HUES6 (cell line): Measurements from ENCODE around the gene CAP2.

ENCODE experiments used
- H3K27ac ChIP-seq: 2 replicates; pipeline ENCODE4 v1.7.0; 2013; ENCODE audit warnings: low read depth, mild to moderate bottlenecking, low read length, inconsistent platforms
- H3K27me3 ChIP-seq: 2 replicates; pipeline ENCODE4 v1.6.1; 2013; ENCODE audit warnings: low read length; ENCODE audit not compliant: control insufficient read depth, insufficient read depth
- H3K36me3 ChIP-seq: 2 replicates; pipeline ENCODE4 v1.6.1; 2013; ENCODE audit warnings: low read length; ENCODE audit not compliant: control insufficient read depth, insufficient read depth
- H3K4me1 ChIP-seq: 2 replicates; pipeline ENCODE4 v1.6.1; 2013; ENCODE audit warnings: low read length; ENCODE audit not compliant: control insufficient read depth, insufficient read depth
- H3K4me3 ChIP-seq: 2 replicates; pipeline ENCODE4 v1.5.1; 2013; ENCODE audit warnings: low read depth, low read length
- H3K9ac ChIP-seq: one replicate; pipeline ENCODE4 v1.6.1; 2013; ENCODE audit warnings: mild to moderate bottlenecking, low read length
- H3K9me3 ChIP-seq: 2 replicates; pipeline ENCODE4 v1.6.1; 2013; ENCODE audit warnings: low read depth, low read length; ENCODE audit not compliant: control insufficient read depth, insufficient read depth

CAP2 gene

GRCh38 chr6:17392978-17393891 is at the start of gene CAP2:
TSS of gene CAP2 (plus strand) at chr6:17393595. CDS start at chr6:17421556, 27,961 bp downstream.
- H3K4me3 ChIP-seq: peak within 1 kb of the TSS; percentile 82
- peak within 1 kb of the TSS; percentile 82 for H3K9ac ChIP-seq
- peaks cover 9% of the 10 kb centered on the region; the same call in 1 of the 2 replicates for H3K36me3 ChIP-seq
- H3K27me3 ChIP-seq: no peaks in the 10 kb centered on the region
- H3K4me1 ChIP-seq: peaks cover 9% of the 10 kb centered on the region; the same call in 1 of the 2 replicates
- H3K27ac ChIP-seq: peak within 1 kb of the TSS; percentile 80
- H3K9me3 ChIP-seq: peaks cover 6% of the 10 kb centered on the region; the same call in 1 of the 2 replicates

GRCh38 chr6:17347012-17347411 is 46.4 kb upstream of the CAP2 start:
- Histone ChIP-seq H3K27me3 (no peaks in the 10 kb centered on the region), H3K9me3 (no peaks in the 10 kb centered on the region), H3K4me3 (no peak overlapping the region)

GRCh38 chr6:17349427-17349826 is 44.0 kb upstream of the CAP2 start:
- Histone ChIP-seq H3K4me1 (no peaks in the 10 kb centered on the region), H3K36me3 (no peaks in the 10 kb centered on the region), H3K9ac (no peak overlapping the region), H3K4me3 (no peak overlapping the region), H3K27me3 (no peaks in the 10 kb centered on the region), H3K9me3 (no peaks in the 10 kb centered on the region), H3K27ac (no peak overlapping the region)

More at GRCh38 chr6:17347012-17347411, 46.4 kb upstream of the CAP2 start:
- Histone ChIP-seq H3K9ac (no peak overlapping the region), H3K27ac (no peak overlapping the region), H3K36me3 (no peaks in the 10 kb centered on the region), H3K4me1 (no peaks in the 10 kb centered on the region)

- Histone ChIP-seq H3K36me3 (no peaks in the 10 kb centered on the region), H3K27me3 (no peaks in the 10 kb centered on the region), H3K27ac (no peak overlapping the region), H3K4me1 (no peaks in the 10 kb centered on the region), H3K9ac (no peak overlapping the region), H3K4me3 (no peak overlapping the region), H3K9me3 (no peaks in the 10 kb centered on the region)
These were observed 41.1 kb upstream of the CAP2 start for GRCh38 chr6:17352302-17352701.

GRCh38 chr6:17353440-17354175 is 39.8 kb upstream of the CAP2 start:
- Histone ChIP-seq H3K27me3 (no peaks in the 10 kb centered on the region), H3K9ac (no peak overlapping the region), H3K36me3 (no peaks in the 10 kb centered on the region), H3K27ac (no peak overlapping the region), H3K4me1 (no peaks in the 10 kb centered on the region), H3K9me3 (no peaks in the 10 kb centered on the region), H3K4me3 (no peak overlapping the region)

GRCh38 chr6:17354700-17355403 is 38.5 kb upstream of the CAP2 start:
- Histone ChIP-seq H3K9ac (no peak overlapping the region), H3K27ac (no peak overlapping the region), H3K4me3 (no peak overlapping the region), H3K9me3 (no peaks in the 10 kb centered on the region), H3K36me3 (no peaks in the 10 kb centered on the region), H3K27me3 (no peaks in the 10 kb centered on the region), H3K4me1 (no peaks in the 10 kb centered on the region)

GRCh38 chr6:17355404-17355774 is 38.0 kb upstream of the CAP2 start:
- Histone ChIP-seq H3K27me3 (no peaks in the 10 kb centered on the region), H3K36me3 (no peaks in the 10 kb centered on the region), H3K4me1 (no peaks in the 10 kb centered on the region), H3K4me3 (no peak overlapping the region), H3K9me3 (no peaks in the 10 kb centered on the region), H3K27ac (no peak overlapping the region), H3K9ac (no peak overlapping the region)

- no peaks in the 10 kb centered on the region for H3K36me3 ChIP-seq
- no peak overlapping the region for H3K9ac ChIP-seq
- no peaks in the 10 kb centered on the region for H3K4me1 ChIP-seq
- no peak overlapping the region for H3K27ac ChIP-seq
- H3K9me3 ChIP-seq: no peaks in the 10 kb centered on the region
- no peaks in the 10 kb centered on the region for H3K27me3 ChIP-seq
- H3K4me3 ChIP-seq: no peak overlapping the region
These were observed 34.9 kb upstream of the CAP2 start for GRCh38 chr6:17358515-17358914.

- Histone ChIP-seq H3K27me3 (no peaks in the 10 kb centered on the region), H3K27ac (no peak overlapping the region), H3K9ac (no peak overlapping the region), H3K36me3 (no peaks in the 10 kb centered on the region), H3K4me3 (no peak overlapping the region), H3K9me3 (no peaks in the 10 kb centered on the region), H3K4me1 (no peaks in the 10 kb centered on the region)
These were observed 32.8 kb upstream of the CAP2 start for GRCh38 chr6:17360564-17360963.

GRCh38 chr6:17361013-17361412 is 32.4 kb upstream of the CAP2 start:
- H3K9ac ChIP-seq: no peak overlapping the region
- H3K27ac ChIP-seq: no peak overlapping the region
- no peak overlapping the region for H3K4me3 ChIP-seq
- H3K36me3 ChIP-seq: no peaks in the 10 kb centered on the region
- H3K9me3 ChIP-seq: no peaks in the 10 kb centered on the region
- no peaks in the 10 kb centered on the region for H3K27me3 ChIP-seq
- H3K4me1 ChIP-seq: no peaks in the 10 kb centered on the region
